ENCODE results near the gene EEF1AKMT2. TPM values are rescaled to one million over a fixed set of nuclear protein-coding genes. Genes with fewer than 3 reads are reported as not detected.
A peak's percentile ranks its signal among the peaks of the same experiment; 100 is the strongest.

Gene EEF1AKMT2
- total and polyA plus RNA-seq, 9 of the 15 experiments (the other 6 are each of a cell fraction or from before 2014, with no cell fraction given), result 9.3 to 34.3 (median 23.7) TPM

DNA sequence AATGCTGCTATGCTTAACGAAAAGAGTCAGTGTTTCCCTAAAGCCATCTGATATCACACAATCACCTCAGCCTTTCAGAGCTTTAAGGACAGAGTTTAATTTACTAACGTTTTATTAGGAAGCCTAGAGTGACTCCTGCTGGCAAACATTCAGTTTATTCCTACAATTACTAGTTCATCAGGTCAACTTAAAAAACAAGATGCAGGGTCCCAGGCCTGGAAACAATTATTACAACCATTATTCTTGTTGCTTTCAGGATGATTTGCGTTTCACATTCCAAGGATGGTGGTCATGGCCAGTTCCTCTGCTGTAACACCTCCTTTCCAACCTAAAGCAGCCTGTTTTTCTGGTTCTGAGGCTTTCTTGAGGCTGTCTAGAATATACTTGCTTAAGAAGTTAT lies 46.0 kb downstream of the EEF1AKMT2 start:
- intact Hi-C loops (cut with micrococcal nuclease) (loop anchor here (10.0 kb wide), 1 partner anchor 79 kb away; no protein-coding TSS in a partner anchor), in situ Hi-C loops (cut with MboI) (loop anchor here (10.0 kb wide), 1 partner anchor 299 kb away; no protein-coding TSS in a partner anchor)
- Histone ChIP-seq H3K4me3 (no peak overlapping the region), H3K9me3 (replicated peaks; ENCODE audit: control insufficient read depth, insufficient read depth, low read depth, low read length) (no peaks in the 10 kb centered on the region), H3K4me1 (replicated peaks in 1 of 2; ENCODE audit: control insufficient read depth in 2 of 2, insufficient read depth in 2 of 2, low read length in 2 of 2) (peaks cover 14 to 27% of the 10 kb centered on the region in 2 experiments; a peak in 4 of 5 replicates), H2AFZ (ENCODE audit: low read depth, low read length) (no peak overlapping the region), H3K27me3 (ENCODE audit: control insufficient read depth in 2 of 2, insufficient read depth in 2 of 2, low read length in 2 of 2) (no peaks in the 10 kb centered on the region), H3K4me2 (ENCODE audit: insufficient read depth, low read length) (no peak overlapping the region), H3K79me2 (ENCODE audit: control insufficient read depth, insufficient read depth, low read length) (peaks cover 28% of the 10 kb centered on the region), H3K27ac (ENCODE audit: extremely low read depth, low read depth, low read length) (no peak overlapping the region), H3K9ac (ENCODE audit: insufficient read depth in 1 of 2, low read depth in 2 of 2, low read length in 2 of 2) (no peak overlapping the region), H3K36me3 (ENCODE audit: control insufficient read depth, insufficient read depth, low read length) (peaks cover 14% of the 10 kb centered on the region), H3K9me1 (ENCODE audit: control insufficient read depth, insufficient read depth, low read length) (no peaks in the 10 kb centered on the region), H4K20me1 (replicated peaks; ENCODE audit: control insufficient read depth, insufficient read depth, low read length) (0 out of 2 replicates have a peak, but pooled peaks cover 5% of the 10 kb centered on the region)
- ChIA-PET POLR2A (interaction anchor here (1.1 to 2.5 kb wide), 2 partner anchors 12 kb away, joined by 4 to 10 read pairs; no protein-coding TSS in a partner anchor), CTCF (ENCODE audit: low intra/inter-chr PET ratio) (interaction anchor here (2.5 to 2.7 kb wide), 2 partner anchors 205 to 214 kb away, joined by 14 to 17 read pairs; no protein-coding TSS in a partner anchor)
- ATAC-seq (no peak), DNase-seq (ENCODE audit: extremely low read depth in 1 of 4, low spot score in 3 of 4) (peak; percentile 18 to 50 (median 20)), FAIRE-seq (no peak)
- WGBS (ENCODE audit: insufficient coverage, low coverage, missing lambda C conversion rate), result 22% methylated on average over 3 of the region's 3 CpGs
- no TSS peak for BruUV-seq (replicated peaks)
- no peak for TF ChIP-seq ZNF76 (CRISPR knock-in tag; IDR thresholded peaks at IDR 0.05; ENCODE audit: borderline replicate concordance)
- TF ChIP-seq POLR2B (IDR thresholded peaks at IDR 0.05; ENCODE audit: low read depth, partially characterized antibody), result no peak
- no peak for TF ChIP-seq TARDBP (IDR thresholded peaks at IDR 0.05)
- 0 out of 2 replicates have a peak, but pooled peaks have one; percentile 23 for TF ChIP-seq SMC3 (conservative IDR thresholded peaks at IDR 0.05; ENCODE audit: insufficient read depth, low read depth, low read length)
- TF ChIP-seq STAT6 (CRISPR knock-in tag; IDR thresholded peaks at IDR 0.05), result no peak
- TF ChIP-seq ZNF197 (CRISPR knock-in tag; IDR thresholded peaks at IDR 0.05; ENCODE audit: low read depth), result no peak
- TF ChIP-seq ZKSCAN1 (IDR thresholded peaks at IDR 0.05; ENCODE audit: low read depth, low read length), result no peak
- TF ChIP-seq CHD2 (IDR thresholded peaks at IDR 0.05; ENCODE audit: low read depth, low read length), result no peak
- no peak for TF ChIP-seq SP2 (IDR thresholded peaks at IDR 0.05; ENCODE audit: extremely low read depth, low read depth, low read length, poor library complexity, severe bottlenecking)
- no peak for TF ChIP-seq ZC3H8 (IDR thresholded peaks at IDR 0.05)
- TF ChIP-seq ZNF589 (CRISPR knock-in tag; IDR thresholded peaks at IDR 0.05; ENCODE audit: low read depth), result no peak
- TF ChIP-seq, protein P1, sequence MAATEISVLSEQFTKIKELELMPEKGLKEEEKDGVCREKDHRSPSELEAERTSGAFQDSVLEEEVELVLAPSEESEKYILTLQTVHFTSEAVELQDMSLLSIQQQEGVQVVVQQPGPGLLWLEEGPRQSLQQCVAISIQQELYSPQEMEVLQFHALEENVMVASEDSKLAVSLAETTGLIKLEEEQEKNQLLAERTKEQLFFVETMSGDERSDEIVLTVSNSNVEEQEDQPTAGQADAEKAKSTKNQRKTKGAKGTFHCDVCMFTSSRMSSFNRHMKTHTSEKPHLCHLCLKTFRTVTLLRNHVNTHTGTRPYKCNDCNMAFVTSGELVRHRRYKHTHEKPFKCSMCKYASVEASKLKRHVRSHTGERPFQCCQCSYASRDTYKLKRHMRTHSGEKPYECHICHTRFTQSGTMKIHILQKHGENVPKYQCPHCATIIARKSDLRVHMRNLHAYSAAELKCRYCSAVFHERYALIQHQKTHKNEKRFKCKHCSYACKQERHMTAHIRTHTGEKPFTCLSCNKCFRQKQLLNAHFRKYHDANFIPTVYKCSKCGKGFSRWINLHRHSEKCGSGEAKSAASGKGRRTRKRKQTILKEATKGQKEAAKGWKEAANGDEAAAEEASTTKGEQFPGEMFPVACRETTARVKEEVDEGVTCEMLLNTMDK (IDR thresholded peaks at IDR 0.05; ENCODE audit: borderline replicate concordance, insufficient read depth, low read depth, low read length, poor library complexity, severe bottlenecking), result no peak
- TF ChIP-seq DEAF1 (CRISPR knock-in tag; IDR thresholded peaks at IDR 0.05), result 0 out of 2 replicates have a peak, but pooled peaks have one; percentile 13
- TF ChIP-seq SNIP1 (IDR thresholded peaks at IDR 0.05; ENCODE audit: low read depth), result no peak
- TF ChIP-seq ARID2 (IDR thresholded peaks at IDR 0.05), result no peak
- no peak for TF ChIP-seq TCF7L2 (IDR thresholded peaks at IDR 0.05; ENCODE audit: low read depth, low read length)
